ENCODE data around the gene TLCD5.

- TF ChIP-seq, protein P1, sequence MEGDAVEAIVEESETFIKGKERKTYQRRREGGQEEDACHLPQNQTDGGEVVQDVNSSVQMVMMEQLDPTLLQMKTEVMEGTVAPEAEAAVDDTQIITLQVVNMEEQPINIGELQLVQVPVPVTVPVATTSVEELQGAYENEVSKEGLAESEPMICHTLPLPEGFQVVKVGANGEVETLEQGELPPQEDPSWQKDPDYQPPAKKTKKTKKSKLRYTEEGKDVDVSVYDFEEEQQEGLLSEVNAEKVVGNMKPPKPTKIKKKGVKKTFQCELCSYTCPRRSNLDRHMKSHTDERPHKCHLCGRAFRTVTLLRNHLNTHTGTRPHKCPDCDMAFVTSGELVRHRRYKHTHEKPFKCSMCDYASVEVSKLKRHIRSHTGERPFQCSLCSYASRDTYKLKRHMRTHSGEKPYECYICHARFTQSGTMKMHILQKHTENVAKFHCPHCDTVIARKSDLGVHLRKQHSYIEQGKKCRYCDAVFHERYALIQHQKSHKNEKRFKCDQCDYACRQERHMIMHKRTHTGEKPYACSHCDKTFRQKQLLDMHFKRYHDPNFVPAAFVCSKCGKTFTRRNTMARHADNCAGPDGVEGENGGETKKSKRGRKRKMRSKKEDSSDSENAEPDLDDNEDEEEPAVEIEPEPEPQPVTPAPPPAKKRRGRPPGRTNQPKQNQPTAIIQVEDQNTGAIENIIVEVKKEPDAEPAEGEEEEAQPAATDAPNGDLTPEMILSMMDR (conservative IDR thresholded peaks at IDR 0.05; ENCODE audit: low read depth, low read length) = no peak
- no peak for TF ChIP-seq EZH2 (IDR thresholded peaks at IDR 0.05; ENCODE audit: borderline replicate concordance, low read depth, low read length, poor library complexity, severe bottlenecking)
Observed at GRCh38 chr11:120308081-120308480, 17.0 kb upstream of the TLCD5 start.
